ENCODE results near the gene NAA80. TPM values are rescaled to one million over a fixed set of nuclear protein-coding genes. Genes with fewer than 3 reads are reported as not detected.

Gene NAA80
- total and polyA plus RNA-seq, 2 of the 13 experiments (the other 11 are each of a cell fraction or from before 2014, with no cell fraction given) = 3.4 to 8.7 TPM

DNA sequence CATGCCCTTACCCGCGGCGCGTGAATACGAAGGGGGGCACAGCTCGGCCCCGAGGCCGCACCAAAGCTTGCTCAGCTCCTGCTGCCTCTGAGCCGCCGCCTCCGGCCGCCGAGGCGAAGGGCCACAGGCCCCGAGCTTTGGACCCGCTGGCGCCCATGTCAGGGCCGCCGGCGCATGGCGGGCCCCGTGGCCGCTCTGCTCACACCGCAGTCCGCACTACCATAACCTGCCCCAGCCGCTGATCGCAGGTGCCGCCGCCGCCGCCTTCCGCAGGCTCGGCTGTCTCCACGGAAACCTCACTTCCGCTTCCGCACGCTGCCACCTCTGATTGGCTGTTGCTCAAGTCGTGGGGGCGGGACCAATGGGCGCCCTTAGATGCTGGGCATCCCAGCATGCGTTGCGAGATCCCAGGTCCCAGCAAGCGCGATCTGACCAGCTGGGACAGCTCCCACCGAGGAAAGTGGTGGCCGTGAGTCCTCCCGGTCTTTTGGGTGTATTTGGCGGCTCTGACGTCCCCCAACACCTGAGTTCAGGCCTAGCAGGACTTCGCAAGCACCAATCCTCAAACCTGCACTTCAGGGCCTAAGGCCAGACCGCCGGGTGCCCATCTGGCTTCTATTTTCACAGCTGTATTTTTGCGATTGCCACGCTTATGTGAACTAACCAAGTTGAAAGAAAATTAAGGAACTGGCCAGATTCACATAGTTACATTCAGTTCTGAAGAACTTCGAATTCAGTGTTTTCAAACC lies 28.9 kb upstream of the NAA80 start, which contains the start of gene TUSC2 (continued):
- TF ChIP-seq ZNF251 (CRISPR knock-in tag; IDR thresholded peaks at IDR 0.05) (no peak), EP300 (IDR thresholded peaks at IDR 0.05; ENCODE audit: low read depth in 2 of 2, low read length in 2 of 2) (no peak), EP300 (CRISPR knock-in tag; IDR thresholded peaks at IDR 0.05; ENCODE audit: borderline replicate concordance) (no peak), ZNF572 (CRISPR knock-in tag; IDR thresholded peaks at IDR 0.05) (no peak), ZNF260 (CRISPR knock-in tag; IDR thresholded peaks at IDR 0.05; ENCODE audit: borderline replicate concordance, low read depth) (no peak), MYPOP (CRISPR knock-in tag; IDR thresholded peaks at IDR 0.05) (no peak), FIP1L1 (IDR thresholded peaks at IDR 0.05; ENCODE audit: borderline replicate concordance, insufficient read depth, low read depth, low read length) (0 out of 2 replicates have a peak, but pooled peaks have one; percentile 61), ZNF263 (CRISPR knock-in tag; IDR thresholded peaks at IDR 0.05) (peak; percentile 45; the same call in 1 of the 2 replicates), GZF1 (CRISPR knock-in tag; IDR thresholded peaks at IDR 0.05) (no peak), ONECUT2 (CRISPR knock-in tag; IDR thresholded peaks at IDR 0.05) (no peak), PITX1 (CRISPR knock-in tag; IDR thresholded peaks at IDR 0.05) (no peak), TGIF2 (CRISPR knock-in tag; IDR thresholded peaks at IDR 0.05) (no peak), JUNB (CRISPR knock-in tag; IDR thresholded peaks at IDR 0.05; ENCODE audit: borderline replicate concordance) (no peak), BCLAF1 (IDR thresholded peaks at IDR 0.05) (no peak), POLR2G (IDR thresholded peaks at IDR 0.05; ENCODE audit: low read depth, low read length) (peak; percentile 94), ZBTB20 (CRISPR knock-in tag; IDR thresholded peaks at IDR 0.05; ENCODE audit: borderline replicate concordance, low read depth) (no peak), PHF5A (CRISPR knock-in tag; IDR thresholded peaks at IDR 0.05; ENCODE audit: low read depth, unreplicated experiment) (no peak), ZKSCAN5 (CRISPR knock-in tag; IDR thresholded peaks at IDR 0.05) (no peak), TBP (CRISPR knock-in tag; IDR thresholded peaks at IDR 0.05) (no peak; the same call in 1 of the 2 replicates), RFX3 (CRISPR knock-in tag; IDR thresholded peaks at IDR 0.05) (no peak), RBM22 (optimal IDR thresholded peaks at IDR 0.05; ENCODE audit: low read length) (no peak), ZNF775 (CRISPR knock-in tag; IDR thresholded peaks at IDR 0.05; ENCODE audit: borderline replicate concordance) (no peak), SP2 (CRISPR knock-in tag; IDR thresholded peaks at IDR 0.05) (peak; percentile 91), ZNF878 (CRISPR knock-in tag; IDR thresholded peaks at IDR 0.05) (no peak)
- TF ChIP-seq, protein P1, sequence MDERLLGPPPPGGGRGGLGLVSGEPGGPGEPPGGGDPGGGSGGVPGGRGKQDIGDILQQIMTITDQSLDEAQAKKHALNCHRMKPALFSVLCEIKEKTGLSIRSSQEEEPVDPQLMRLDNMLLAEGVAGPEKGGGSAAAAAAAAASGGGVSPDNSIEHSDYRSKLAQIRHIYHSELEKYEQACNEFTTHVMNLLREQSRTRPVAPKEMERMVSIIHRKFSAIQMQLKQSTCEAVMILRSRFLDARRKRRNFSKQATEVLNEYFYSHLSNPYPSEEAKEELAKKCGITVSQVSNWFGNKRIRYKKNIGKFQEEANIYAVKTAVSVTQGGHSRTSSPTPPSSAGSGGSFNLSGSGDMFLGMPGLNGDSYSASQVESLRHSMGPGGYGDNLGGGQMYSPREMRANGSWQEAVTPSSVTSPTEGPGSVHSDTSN (CRISPR knock-in tag; IDR thresholded peaks at IDR 0.05) = no peak
- TF ChIP-seq, protein P2, sequence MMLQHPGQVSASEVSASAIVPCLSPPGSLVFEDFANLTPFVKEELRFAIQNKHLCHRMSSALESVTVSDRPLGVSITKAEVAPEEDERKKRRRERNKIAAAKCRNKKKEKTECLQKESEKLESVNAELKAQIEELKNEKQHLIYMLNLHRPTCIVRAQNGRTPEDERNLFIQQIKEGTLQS (CRISPR knock-in tag; IDR thresholded peaks at IDR 0.05) = peak; percentile 33; the same call in 1 of the 2 replicates
